Dermis microvascular lymphatic vessel endothelial cell (primary cell): ENCODE results near the gene UGT1A6. TPM values are rescaled to one million over a fixed set of nuclear protein-coding genes. Genes with fewer than 3 reads are reported as not detected.

Experiments
- DNase-seq, 2 donors: peaks; one replicate each; pipeline versions ENCODE4 v3.0.0 to v3.0.0-alpha.2; 2010; ENCODE audit warnings: low read depth in 2 of 2
- total RNA-seq: library from RNA; depleted of rRNA; stranded (reverse); fragments of >200 nt; gene quantifications from 2 replicates; pipeline ENCODE4 v1.2.1, GENCODE V29; 2014

UGT1A6 gene
- total RNA-seq, 1 donor from 2014 or later, result not detected

DNA sequence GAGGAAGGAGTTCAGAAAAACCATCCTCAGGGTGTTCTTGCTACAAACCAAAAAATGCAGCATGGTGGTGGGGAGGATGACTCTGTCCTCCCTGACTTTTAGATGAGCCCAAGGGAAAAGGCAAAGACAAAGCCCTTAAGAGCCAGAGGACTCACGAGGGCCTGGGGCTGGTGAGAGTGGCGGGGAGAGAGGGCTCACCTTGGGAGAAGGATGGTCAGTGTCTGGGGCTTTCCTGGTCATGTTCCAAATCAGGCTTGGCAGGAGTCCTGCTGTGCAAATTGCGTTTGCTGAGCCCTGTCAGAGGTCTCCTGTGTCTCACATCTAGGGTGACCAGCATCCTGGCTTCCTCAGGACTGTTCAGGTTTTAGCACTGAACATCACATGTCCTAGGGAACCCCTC lies 72.1 kb downstream of the UGT1A6 start:
- DNase-seq, result no peak

DNA sequence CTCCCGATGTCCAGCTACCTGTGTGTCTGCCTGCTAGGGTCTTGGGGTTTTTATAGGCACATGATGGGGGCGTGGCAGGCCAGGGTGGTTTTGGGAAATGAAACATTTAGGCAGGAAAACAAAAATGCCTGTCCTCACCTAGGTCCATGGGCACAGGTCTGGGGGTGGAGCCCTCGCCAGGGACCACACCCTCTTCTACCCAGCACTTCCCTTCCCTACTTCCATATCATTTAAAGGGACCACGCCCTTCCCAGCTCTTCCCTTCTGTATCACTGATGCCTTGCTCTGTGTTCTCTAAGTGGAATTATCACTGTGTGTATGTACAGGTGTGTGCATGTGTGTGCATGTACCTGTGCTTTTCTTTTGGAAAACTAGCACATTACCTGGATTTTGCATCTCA lies 73.7 kb downstream of the UGT1A6 start:
- DNase-seq, result no peak

DNA sequence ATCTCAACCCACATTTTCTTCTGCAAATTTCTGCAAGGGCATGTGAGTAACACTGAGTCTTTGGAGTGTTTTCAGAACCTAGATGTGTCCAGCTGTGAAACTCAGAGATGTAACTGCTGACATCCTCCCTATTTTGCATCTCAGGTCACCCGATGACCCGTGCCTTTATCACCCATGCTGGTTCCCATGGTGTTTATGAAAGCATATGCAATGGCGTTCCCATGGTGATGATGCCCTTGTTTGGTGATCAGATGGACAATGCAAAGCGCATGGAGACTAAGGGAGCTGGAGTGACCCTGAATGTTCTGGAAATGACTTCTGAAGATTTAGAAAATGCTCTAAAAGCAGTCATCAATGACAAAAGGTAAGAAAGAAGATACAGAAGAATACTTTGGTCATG lies 75.4 kb downstream of the UGT1A6 start:
- DNase-seq, result no peak

DNA sequence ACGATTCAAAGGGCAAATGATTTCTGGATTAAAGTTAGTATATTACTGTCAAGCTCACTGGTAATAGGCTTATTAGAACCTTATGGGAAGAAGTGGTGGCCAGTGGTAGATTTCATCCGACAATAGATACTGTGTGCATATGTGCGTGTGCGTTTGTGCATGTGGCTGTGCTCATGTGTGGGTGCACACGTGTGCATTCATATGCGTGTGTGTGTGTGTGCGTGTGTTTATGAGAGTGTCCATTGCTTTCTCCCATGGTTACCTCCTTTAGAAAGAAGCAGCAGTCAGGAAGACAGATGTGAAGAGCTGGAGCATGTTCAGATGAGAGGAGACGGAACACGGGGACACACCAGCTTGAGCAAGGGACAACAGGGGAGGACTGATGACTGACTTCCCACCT lies 76.6 kb downstream of the UGT1A6 start:
- no peak for DNase-seq

DNA sequence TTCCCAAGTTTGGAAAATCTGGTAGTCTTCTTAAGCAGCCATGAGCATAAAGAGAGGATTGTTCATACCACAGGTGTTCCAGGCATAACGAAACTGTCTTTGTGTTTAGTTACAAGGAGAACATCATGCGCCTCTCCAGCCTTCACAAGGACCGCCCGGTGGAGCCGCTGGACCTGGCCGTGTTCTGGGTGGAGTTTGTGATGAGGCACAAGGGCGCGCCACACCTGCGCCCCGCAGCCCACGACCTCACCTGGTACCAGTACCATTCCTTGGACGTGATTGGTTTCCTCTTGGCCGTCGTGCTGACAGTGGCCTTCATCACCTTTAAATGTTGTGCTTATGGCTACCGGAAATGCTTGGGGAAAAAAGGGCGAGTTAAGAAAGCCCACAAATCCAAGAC lies 79.5 kb downstream of the UGT1A6 start:
- no peak for DNase-seq

DNA sequence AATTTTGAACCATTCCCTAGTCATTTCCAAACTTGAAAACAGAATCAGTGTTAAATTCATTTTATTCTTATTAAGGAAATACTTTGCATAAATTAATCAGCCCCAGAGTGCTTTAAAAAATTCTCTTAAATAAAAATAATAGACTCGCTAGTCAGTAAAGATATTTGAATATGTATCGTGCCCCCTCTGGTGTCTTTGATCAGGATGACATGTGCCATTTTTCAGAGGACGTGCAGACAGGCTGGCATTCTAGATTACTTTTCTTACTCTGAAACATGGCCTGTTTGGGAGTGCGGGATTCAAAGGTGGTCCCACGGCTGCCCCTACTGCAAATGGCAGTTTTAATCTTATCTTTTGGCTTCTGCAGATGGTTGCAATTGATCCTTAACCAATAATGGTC lies 79.9 kb downstream of the UGT1A6 start:
- DNase-seq, result no peak

DNA sequence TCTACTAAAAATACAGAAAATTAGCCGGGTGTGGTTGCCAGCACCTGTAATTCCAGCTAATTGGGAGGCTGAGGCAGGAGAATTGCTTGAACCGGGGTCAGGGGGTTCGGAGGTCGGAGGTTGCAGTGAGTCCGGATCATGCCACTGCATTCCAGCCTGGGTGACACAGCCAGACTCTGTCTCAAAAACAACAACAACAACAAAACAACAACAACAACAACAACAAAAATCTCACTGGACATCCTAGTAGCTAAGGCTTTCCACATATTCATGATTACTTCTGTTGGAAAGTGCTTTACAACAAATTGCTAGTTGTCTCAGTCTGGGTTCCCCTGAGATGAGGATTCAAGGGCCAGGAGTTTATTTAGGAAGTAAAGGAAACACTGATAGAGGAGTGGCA lies 81.2 kb downstream of the UGT1A6 start:
- DNase-seq, result no peak

DNA sequence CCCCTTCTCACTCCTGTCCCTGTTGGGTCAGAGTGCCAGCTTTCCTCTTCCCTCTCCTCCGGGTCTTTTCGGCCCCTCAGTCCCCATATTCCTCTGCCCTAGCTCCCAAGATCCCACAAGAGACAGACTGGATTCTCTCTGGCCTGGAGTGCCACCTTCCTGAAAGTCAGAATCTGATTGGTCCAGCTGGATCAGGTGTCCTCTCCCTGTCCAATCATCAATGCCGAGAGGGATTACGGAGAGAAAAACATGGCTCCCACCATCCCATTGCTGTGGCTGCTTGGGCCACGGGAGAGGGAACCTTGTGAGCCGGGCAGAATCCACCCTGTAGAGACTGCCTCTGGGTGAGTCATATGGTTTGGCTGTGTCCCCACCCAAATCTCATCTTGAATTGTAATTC lies 82.7 kb downstream of the UGT1A6 start:
- no peak for DNase-seq

DNA sequence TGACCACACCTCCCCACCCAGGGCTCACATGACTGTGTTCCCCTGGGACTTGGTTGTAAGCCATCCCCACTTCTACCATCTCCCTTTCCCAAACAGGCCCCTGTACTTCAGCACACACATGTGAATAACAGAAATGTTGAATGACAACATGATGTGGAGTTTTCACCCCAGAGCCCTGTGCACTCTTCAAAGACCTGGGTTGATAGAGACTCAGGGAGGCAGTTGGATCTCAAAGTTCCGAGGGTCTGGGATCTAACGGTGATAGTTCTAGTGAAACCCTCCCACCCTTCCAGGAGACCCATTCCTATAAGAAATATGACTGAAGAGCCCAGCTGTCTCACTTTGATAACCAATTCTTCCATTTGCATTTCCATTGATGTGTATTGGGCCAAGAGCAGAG lies 85.3 kb downstream of the UGT1A6 start, which contains the start of gene MROH2A:
MROH2A (plus strand) TSS at position 301 of the 400 bp plus-strand sequence. CDS start 1,029 bp downstream, outside the sequence.
- no peak for DNase-seq

DNA sequence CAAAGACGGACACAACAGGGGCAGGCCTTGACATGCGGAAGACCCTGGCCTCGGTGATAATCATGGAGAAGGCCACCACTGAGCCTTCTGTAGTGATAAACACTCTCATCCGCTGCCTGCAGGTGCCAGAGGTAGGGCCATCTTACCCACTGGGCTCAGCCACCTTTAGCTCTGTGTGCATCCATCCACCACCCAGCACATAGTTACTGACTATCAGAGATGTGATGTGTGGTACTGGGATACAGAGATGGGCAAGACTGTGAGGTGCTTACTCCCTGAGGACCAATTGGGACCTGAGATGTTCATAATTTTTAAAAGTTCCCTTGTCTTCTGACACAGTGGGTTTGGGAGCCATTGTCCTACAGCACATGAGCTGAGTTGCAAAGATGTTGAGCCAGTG lies 87.0 kb downstream of the UGT1A6 start:
- DNase-seq, result no peak

DNA sequence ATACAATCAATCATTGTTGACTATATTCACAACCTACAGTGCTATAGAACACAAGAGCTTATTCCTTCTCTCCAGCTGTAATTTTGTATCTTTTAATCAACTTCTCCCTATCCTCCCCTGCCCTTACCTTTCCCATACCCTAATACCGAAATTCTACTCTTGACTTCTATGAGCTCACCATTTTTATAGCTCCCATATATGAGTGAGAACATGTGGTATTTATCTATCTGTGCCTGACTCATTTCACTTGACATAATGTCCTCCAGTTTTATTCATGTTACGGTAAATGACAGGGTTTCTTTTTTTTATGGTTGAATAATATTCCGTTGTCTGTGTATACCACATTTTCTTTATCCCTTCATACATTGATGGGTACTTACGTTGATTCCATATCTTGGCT lies 88.1 kb downstream of the UGT1A6 start:
- DNase-seq, result no peak

DNA sequence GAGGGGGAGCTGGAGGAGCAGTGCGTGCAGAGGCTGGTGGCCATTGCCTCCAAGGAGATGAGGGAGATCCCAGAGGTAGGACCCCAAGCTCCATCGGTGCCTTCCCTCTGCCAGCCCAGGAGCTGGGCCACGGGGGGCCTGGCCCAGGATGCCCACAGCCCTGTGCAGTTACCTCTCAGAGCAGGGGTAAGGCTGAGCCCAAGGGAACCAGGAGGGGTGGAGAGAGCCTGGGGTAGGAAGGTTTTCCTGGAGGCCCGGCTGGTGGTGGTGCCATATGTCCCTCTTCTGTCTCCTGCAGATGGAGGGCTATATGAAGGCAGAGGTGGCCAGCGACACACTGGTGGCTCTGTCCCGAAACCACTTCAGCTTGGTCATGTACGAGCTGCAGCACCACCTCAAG lies 96.9 kb downstream of the UGT1A6 start:
- DNase-seq, result no peak

DNA sequence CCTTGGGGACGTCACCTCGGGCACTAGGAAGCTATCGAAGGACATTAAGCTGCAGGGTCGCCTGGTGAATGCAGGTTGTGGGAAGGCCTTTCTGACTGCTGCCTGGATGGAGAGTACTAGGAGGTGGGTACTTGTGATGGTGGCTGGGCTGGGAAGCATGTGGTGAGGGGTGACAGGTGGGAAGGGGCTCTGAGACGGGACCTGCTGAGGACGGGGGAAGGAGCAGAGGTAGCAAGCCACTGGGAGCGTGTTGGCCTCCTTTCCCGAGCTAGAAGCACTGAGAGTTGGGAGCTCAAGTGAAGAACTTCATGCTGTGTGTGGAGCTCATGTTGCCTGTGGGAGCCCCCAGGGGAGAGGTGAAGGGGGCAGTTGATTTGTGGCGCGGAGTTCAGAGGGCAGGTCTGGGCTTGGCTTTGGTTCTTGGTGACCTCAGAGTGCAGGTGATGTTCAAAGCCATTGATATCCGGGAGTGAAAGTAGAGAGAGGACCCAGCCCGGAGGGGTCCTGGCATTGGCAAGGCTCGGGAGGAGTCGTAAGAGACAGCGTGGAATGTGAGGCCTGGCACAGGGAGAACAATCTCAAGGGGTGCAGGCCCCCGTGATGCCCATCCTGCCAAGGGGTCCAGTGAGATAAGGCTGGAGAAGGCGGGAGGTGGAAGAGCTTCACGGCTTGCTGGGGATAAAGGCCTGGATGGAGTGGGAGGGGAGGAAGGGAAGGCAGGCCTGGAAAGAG lies 98.6 kb downstream of the UGT1A6 start:
- no peak for DNase-seq

DNA sequence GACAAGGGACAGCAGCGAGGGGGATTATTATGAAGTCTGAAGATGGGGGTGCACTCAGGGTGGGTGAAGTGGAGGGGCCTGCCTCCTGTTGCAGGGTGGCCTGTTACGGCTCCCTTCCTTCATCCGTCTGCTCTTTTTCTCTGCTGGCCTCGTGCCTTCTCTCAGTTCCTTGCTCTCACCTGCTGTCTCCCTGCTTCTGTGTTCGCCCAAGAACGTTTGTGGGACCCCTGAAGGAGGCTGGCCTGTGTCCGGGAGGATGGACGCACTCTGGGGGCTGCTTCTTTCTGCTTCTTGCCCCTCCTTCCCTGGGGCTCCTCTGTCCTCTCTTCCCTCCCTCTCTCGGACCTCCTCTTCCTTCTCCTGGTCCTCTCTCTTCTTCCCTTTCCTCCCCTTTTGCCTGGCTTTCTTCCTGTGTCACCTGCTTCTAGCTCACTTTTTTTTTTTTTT lies 99.2 kb downstream of the UGT1A6 start:
- DNase-seq, result no peak

DNA sequence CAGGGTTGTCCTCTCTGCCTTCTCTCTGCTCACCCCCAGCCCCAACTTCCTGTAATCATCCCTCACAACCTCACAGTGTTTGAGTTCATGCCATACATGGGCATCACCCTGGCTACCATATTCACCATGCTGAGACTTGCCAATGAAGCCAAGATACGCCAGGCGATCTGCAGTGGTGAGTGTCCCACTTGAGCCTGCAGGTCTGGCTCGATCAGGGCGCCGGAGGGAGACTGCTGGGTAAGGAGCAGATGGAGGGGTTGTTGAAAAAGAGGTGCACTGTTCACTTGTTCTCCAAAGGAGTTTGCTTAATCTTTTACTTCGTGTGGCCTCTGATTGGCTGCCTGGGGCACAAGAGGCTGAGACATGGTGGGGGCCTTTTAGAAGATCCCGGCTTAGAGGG lies 100.0 kb downstream of the UGT1A6 start:
- DNase-seq, result no peak

DNA sequence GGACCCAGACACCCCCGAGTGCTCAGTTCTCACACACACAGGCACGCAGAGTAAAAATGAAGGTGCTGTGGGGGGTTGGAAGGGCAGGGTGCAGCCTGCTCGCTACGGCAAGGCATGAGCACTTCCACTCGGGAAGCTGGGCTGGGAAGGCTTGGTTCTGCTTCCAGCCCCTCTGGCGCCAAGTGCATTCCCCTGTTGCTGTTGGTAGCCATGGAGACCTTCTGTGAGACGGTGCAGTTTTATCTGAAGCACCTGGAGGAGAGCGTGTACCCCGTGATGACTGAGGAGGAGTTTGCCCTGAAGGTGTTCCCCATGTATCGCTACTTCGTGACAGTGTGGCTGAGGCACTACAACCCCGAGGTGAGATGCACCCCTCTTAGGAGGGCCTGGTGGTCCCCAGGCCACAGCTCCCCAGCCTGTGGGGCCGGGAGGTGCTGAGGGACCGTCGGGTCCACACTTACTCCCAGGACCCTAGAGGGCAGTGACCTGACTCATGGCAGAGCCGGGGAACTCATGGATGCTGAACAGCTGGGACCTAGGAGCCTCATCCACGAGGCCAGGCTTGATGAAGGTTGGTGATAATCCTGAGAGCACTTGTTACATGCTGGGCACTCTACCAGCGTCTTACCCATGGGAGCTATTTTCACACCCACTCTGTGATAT lies 100.9 kb downstream of the UGT1A6 start:
- no peak for DNase-seq

DNA sequence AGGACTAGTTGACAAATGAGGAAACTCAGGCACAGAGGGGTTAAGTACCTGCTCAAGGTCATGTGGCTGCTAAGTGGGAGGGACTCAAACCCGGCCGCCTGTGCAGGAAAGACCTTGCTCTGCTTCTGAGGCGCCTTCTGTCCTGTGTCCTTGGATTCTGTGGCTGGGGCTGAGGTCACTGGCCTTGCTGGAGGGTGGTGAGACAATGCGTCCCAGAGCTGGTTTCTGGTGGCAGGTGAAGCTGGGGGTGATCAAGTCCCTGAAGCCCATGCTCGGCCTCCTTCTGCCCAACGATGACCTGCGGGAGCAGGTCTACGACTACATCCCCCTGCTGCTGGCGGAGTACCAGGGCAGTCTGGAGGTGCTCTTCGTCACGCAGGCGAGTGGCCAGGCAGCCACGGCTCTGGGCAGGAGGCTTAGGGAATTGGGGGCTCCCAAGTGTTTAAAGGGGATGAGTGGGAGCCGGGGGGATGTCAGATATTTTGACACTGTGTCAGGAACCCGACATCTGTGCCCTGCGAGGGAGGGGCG lies 101.5 kb downstream of the UGT1A6 start:
- DNase-seq, result no peak

DNA sequence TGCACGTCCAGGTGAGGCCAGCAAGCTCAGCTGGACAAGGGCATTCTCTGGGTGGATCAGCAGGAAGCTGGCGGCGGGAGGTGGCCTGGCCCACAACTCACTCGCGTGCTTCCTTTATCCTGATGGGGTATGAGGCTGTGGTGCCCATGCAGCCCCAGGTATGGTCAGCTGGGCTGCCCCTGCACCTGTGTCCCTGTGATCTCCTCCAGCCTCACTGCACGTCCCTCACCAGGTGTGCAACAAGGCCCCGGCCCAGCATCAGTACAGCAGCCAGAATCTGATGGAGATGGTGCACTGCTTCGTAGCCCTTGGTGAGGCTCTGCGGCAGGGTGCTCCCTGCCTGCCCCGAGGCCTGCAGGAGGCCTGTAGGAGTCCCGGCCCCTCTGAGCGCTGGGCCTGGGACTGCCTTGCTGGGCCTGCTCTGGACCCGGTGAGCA lies 103.1 kb downstream of the UGT1A6 start:
- no peak for DNase-seq

DNA sequence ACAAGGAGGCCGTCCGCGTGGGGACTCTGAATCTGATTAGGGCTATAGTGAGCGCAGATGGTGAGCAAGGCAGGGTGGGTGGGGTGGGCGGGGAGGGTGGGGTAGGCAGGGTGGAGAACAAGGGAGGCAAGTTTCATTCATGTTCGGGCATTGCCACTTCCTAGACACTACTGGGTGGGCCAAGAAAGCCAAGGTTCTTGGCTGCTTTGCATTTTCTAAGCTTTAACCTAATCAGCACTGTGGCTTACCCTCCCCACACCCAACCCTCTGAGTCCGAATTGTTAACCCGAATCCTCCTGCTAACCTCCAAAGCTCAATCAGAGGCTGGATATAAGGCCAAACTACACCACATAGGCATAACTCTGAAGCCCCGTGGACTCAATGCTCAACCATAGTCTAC lies 103.6 kb downstream of the UGT1A6 start:
- no peak for DNase-seq

DNA sequence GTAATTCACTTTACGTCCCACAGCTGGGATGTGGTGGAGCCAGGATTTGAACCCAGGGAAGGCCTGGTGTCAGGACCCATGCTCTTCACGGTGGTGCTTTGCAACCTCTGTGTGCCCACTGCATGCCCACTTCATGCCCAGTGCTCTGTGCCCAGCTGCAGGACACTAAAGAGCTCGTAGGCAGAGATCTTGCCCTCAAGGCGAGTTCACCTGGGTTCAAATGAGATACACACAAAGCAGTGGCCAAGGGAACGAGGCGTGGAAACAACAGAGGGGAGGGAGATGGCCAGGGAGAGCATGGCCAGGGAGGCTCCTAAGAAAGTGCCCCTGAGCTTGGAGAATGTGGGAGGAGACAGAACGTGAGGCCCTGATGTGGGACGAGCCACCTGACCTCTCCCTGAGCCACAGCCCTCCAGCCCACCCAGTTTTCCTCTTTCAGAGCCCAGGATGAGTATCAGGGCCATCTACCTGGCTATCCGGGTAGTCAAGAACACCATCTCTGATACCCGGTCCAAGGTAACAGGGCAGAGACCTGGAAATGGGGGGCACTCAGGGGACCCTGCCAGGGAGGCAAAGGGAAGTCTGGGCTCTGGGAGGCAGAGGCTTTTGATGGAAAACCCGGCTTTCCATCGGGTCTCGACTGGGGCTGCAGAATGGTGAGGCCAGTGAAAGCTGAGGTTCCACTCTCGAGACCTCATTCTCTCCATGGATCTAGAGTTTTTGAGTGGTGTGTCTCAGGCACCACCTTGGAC lies 105.8 kb downstream of the UGT1A6 start:
- DNase-seq, result no peak

DNA sequence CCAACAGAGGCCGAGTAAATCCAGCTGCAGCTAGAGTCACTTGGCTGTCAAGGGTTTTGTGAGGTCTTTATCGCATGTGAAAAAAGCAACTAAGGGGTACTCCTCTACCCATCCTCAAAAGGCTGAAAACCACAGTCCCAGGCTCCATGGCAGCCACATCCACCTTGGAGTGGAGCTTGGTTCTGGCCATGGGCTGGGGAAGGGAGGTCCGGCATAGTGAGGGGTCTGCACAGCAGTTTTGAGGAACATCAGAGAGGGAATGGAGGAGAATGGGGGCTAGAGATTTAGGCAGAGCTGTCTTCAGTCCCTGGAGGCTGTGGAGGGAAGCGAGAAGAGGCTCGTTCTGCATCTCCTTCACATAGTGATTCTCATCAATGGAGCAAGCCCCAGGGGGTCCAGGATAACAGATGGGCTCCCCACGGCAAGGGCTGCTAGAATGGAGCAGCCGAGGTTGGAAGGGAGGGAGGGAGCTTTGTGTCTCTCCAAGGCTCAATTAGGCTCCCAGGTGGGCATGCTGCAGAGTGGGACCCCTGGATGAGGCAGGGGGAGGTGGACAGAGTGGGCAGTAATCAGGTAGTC lies 106.5 kb downstream of the UGT1A6 start:
- DNase-seq, result no peak

DNA sequence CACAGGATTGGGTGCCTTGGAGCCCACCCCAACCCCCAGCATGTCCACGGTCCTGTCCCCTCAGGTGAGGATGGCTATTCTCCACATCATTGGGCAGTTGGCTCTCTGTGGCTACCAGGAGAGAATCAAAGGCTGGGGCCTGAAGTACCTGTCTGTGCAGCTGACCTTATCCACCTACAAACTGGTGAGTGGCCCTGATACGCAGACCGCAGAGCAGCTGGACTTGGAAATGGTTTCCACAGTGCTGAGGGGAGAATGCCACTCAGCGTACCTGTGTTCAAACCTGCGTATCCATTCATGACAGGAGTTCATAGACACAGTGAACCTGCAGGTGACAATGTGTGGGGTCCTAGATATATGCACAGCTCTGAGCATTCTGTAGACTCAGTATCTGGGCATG lies 107.0 kb downstream of the UGT1A6 start:
- DNase-seq, result no peak
